GM12878 (cell line): ENCODE results near the gene PARP6.

Source experiments
- MTA2 ChIP-seq: fragments of 450-650 bp; IDR thresholded peaks from 2 replicates; pipeline ENCODE4 v1.6.1; 2016; ENCODE audit warnings: low read depth, mild to moderate bottlenecking, moderate library complexity
- PAX8 ChIP-seq: fragments of 450-650 bp; IDR thresholded peaks from 2 replicates; pipeline ENCODE4 v1.6.1; 2017; ENCODE audit warnings: mild to moderate bottlenecking, moderate library complexity
- SRF ChIP-seq, 2 experiments: IDR thresholded peaks; 2 replicates each; pipeline ENCODE4 v1.6.1; 2011; ENCODE audit warnings: low read depth in 2 of 2, low read length in 2 of 2, mild to moderate bottlenecking in 1 of 2, moderate library complexity in 1 of 2
- YBX1 ChIP-seq: fragments of 450-650 bp; IDR thresholded peaks from 2 replicates; pipeline ENCODE4 v1.6.1; 2016; ENCODE audit warnings: antibody characterized with exemption
- TF ChIP-seq, protein P1 (sequence below): IDR thresholded peaks from 2 replicates; pipeline ENCODE4 v1.6.1; 2011; ENCODE audit warnings: low read depth, low read length, improper control_type of control experiment, borderline replicate concordance
- TF ChIP-seq, protein P2 (sequence below), 3 experiments: IDR thresholded peaks in 2 of 3; conservative IDR thresholded peaks in 1 of 3; 2 replicates each; pipeline ENCODE4 v1.5.1; 2011; ENCODE audit warnings: low read depth in 3 of 3, low read length in 3 of 3, mild to moderate bottlenecking in 3 of 3, control low read depth in 2 of 3, moderate library complexity in 2 of 3, inconsistent platforms in 1 of 3, mixed read lengths in 1 of 3; ENCODE audit not compliant: control insufficient read depth in 2 of 3, insufficient read depth in 1 of 3; ENCODE audit errors: extremely low read depth in 1 of 3

DNA sequence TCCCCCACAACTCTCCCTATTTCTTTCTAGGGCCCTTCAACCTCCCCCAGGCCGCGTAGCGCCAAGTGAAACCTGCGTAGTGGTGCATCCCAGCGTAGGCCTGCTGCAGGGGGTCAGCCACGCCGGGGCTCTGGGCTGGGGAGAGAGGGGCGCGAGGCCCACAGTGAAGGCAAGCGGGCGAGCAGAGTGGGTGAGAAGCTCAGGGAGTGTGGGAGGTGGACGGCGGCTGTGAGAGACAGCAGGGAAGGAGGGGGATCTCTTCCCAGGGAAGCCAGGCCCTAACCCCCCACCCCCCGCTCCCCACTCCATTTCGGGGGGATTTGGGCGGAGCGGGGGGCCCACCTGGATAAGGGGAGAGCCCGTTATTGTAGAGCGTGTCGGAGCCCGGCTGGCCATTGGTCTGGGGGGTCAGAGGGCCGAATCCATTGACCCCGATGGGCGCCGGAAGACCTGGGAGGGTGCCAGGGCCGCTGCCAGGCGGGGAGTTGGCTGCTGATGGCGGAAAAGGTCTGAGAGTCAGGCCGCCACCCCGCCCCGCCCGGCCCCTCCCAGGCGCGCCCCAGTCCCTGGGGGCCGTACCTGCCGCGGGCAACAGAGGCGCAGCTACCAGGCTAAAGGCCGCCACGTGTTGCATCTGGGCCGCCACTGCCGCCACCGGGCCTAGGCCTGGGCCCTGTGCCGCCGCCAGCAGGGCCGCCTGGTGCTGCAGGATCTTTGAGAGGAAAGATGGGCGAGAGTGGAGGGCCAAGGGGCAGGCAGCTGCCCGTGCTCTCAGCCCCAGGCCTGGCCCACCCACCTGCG, 16.6 kb upstream of the PARP6 start:
- TF ChIP-seq, protein P1, sequence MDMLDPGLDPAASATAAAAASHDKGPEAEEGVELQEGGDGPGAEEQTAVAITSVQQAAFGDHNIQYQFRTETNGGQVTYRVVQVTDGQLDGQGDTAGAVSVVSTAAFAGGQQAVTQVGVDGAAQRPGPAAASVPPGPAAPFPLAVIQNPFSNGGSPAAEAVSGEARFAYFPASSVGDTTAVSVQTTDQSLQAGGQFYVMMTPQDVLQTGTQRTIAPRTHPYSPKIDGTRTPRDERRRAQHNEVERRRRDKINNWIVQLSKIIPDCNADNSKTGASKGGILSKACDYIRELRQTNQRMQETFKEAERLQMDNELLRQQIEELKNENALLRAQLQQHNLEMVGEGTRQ = no peak
- TF ChIP-seq, protein P2, sequence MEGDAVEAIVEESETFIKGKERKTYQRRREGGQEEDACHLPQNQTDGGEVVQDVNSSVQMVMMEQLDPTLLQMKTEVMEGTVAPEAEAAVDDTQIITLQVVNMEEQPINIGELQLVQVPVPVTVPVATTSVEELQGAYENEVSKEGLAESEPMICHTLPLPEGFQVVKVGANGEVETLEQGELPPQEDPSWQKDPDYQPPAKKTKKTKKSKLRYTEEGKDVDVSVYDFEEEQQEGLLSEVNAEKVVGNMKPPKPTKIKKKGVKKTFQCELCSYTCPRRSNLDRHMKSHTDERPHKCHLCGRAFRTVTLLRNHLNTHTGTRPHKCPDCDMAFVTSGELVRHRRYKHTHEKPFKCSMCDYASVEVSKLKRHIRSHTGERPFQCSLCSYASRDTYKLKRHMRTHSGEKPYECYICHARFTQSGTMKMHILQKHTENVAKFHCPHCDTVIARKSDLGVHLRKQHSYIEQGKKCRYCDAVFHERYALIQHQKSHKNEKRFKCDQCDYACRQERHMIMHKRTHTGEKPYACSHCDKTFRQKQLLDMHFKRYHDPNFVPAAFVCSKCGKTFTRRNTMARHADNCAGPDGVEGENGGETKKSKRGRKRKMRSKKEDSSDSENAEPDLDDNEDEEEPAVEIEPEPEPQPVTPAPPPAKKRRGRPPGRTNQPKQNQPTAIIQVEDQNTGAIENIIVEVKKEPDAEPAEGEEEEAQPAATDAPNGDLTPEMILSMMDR (IDR thresholded peaks at IDR 0.05 in 2 of 3, conservative IDR thresholded peaks at IDR 0.05 in 1 of 3; ENCODE audit: control insufficient read depth in 2 of 3, extremely low read depth in 1 of 3, insufficient read depth in 1 of 3, low read depth in 3 of 3, low read length in 3 of 3) = no peak
- TF ChIP-seq YBX1 (no peak), PAX8 (no peak), SRF (IDR thresholded peaks at IDR 0.05; ENCODE audit: low read depth in 2 of 2, low read length in 2 of 2) (no peak), MTA2 (no peak)
